ENCODE data around the gene RBBP8NL.

RBBP8NL gene

DNA sequence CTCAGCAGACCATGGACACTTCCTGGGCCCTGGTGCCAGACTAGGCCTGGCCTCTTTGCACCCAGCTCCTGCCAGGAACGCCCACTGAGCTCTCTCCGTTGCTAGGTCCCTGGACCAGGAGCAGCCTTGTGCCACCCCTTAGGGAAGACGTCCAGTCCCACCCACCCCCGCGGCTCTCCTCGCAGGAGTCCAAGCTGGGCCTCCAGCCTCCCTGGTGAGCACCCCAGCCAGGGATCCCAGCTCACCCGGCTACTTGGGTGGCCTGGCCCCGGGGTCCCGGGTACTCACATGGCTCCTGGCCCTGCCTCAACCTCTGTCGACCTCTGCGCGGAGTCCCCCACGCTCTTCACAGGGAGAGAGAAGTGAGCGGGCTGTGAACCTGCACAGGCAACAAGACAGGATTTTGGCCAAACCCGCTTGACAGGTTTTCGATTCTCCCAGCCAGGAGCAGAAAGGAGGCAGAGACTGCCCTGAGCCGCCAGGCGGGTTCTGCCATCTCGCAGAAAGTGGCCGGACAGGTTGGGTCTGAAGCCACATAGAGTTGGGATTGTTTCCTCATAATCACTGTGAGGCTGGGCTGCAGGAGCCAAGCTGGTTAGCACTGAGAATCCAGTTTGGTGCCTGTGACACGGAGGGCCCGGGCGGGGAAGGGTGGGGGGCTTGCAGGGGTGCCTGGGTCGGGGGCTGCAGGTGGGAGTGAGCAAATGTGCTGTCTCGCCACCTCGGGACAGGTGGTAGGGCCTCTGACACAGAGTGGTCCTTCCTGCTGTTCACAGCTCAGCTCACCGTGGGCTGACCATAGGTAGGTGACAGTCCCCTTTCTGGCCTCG, at the start of gene RBBP8NL:
Gene RBBP8NL (minus strand): TSS at position 368 of the 830 bp plus-strand sequence. CDS start 7,892 bp downstream, outside the sequence.
- no peak for DNase-seq (ENCODE audit: low spot score)

GRCh38 chr20:62476056-62476838, 48.9 kb upstream of the RBBP8NL start:
- no peak for DNase-seq (ENCODE audit: low spot score)

DNA sequence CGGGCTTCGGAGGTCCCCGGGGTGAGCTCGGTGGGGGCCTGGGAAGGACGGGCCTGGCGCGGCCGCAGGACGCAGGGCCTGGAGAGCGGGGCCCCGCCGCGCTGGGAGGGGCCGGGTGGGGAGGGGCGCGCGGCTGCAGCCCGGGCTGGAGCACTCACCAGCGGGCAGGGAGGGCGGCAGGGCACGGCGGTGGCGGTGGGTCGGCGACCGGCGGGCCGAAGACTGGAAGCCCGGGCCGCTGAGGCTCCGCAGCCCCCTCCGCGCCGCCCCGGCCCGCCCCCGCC, 48.4 kb upstream of the RBBP8NL start, which contains the start of gene GATA5:
Gene GATA5 (minus strand): TSS at position 224 of the 284 bp plus-strand sequence. CDS start 474 bp downstream, outside the sequence.
- DNase-seq (ENCODE audit: low spot score): no peak

GRCh38 chr20:62475027-62475771, 47.9 kb upstream of the RBBP8NL start:
- DNase-seq (ENCODE audit: low spot score): no peak

- DNase-seq (ENCODE audit: low spot score): no peak
These were observed 47.3 kb upstream of the RBBP8NL start for GRCh38 chr20:62474604-62475026.

GRCh38 chr20:62473717-62474603, 46.6 kb upstream of the RBBP8NL start:
- DNase-seq (ENCODE audit: low spot score): no peak

GRCh38 chr20:62472941-62473585, 45.7 kb upstream of the RBBP8NL start:
- no peak for DNase-seq (ENCODE audit: low spot score)

- no peak for DNase-seq (ENCODE audit: low spot score)
These were observed 45.0 kb upstream of the RBBP8NL start for GRCh38 chr20:62472138-62472940.

- no peak for DNase-seq (ENCODE audit: low spot score)
These were observed 43.1 kb upstream of the RBBP8NL start for GRCh38 chr20:62470459-62470858.

- DNase-seq (ENCODE audit: low spot score): no peak
These were observed 42.7 kb upstream of the RBBP8NL start for GRCh38 chr20:62470001-62470400.

GRCh38 chr20:62469352-62469751, 42.0 kb upstream of the RBBP8NL start:
- no peak for DNase-seq (ENCODE audit: low spot score)

DNA sequence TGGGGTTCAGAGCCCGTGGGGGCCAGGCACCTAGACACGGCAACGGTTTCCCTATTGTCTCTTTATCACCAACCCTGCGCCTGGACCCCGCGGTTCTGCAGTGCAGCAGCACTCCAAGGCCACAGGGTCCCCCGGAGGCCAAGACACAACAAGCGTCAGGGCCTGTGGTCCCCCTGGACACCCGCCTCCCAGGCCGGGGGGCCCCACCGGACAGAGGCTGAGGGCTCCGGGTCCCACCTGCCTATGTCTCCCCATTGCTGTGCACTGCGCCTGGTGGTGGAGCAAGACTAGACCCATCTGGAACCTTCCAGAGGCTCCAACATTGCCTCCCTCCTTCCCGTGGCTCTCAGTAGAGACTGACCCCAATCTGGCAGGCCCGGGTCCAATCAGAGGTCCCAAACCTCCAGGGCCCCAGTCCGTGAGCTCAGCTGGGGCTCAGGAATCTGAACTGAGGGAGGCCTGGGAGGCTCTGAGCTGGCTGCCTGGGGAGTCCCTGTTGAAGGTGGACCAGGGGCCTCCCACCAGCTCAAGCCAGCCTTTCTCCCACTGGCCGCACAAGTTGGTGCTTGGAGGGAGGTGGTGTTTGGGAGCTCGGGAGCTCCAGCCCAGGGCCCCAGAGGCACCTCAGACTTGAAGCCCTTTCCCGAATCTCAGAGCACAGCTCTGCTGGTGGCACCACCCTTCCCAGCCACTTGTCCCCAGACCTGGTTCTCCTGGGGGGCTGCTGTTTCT, 39.6 kb upstream of the RBBP8NL start:
- DNase-seq (ENCODE audit: low spot score): no peak

- no peak for DNase-seq (ENCODE audit: low spot score)
These were observed 38.9 kb upstream of the RBBP8NL start for GRCh38 chr20:62466072-62466760.

DNA sequence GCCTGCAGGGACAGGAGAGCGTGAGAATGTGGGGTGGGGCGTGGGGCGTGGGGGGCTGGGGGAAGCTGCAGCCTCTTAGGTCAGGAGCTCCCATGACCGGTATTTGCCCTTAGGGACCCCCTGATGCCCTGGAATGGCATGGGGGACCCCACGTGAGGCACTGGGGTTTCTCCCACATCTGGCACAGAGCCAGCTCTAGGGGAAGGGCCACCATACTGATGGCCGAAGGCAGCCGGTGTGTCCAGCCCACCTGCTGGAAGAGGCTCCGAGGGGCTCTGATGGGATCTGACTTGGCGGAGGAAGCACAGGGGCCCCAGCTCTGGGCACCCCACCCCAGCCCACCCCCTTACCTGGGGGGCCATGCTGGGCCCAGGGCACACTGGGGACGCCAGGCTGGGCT, 37.7 kb upstream of the RBBP8NL start:
- no peak for DNase-seq (ENCODE audit: low spot score)

DNA sequence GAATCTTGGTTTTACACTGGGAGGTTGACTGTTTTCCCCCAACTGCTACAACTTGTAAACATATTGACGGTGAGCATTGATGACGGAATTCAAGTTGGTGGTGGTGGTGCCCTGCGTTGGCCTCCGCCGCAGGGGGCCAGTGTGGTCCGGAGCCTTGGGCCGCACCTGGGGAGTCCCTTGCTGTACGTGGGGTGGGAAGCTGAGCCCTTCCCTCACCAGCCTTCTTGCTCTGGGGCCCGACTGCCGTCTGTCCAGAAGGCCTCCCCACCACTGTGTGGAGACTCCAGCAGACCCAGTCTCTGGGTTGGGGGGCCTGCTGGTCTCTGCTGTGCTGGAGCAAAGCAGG, 37.1 kb upstream of the RBBP8NL start:
- no peak for DNase-seq (ENCODE audit: low spot score)

DNA sequence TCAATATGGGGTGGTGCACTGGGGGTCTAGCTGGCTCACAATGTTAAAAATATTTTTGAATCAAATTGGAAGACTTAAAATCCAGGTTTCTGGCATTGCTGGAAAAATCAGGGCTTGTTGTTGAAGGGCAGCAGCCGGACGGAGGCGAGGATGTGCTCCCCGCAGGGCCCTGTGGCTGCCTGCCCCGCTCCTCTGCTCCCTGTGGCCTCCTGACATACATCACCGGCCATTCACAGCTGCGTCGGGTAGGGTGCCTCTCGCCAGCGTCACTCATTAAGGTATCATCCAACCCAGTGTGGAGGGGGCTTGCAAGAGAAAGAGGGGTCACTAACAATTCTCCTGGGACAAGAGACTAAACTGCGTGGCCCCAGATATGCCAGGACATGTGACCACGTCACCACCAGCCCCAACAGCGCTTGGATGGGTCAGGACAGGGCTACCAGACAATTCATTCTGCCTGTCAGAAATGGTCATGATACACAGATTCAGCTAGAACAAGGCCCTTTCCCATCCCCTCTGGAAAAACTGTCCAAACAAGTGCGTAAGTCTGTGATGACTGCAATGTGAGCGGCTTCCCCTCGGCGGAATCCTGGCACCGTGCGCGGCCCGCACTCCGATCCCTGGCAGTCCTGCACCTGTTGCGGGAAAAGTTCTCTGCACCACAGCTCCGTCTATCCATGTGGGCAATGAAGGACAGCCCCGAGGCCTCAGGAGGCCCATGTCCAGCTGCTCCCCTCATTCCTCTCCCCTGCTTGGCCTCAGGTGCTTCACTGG, 36.5 kb upstream of the RBBP8NL start:
- DNase-seq (ENCODE audit: low spot score): no peak

DNA sequence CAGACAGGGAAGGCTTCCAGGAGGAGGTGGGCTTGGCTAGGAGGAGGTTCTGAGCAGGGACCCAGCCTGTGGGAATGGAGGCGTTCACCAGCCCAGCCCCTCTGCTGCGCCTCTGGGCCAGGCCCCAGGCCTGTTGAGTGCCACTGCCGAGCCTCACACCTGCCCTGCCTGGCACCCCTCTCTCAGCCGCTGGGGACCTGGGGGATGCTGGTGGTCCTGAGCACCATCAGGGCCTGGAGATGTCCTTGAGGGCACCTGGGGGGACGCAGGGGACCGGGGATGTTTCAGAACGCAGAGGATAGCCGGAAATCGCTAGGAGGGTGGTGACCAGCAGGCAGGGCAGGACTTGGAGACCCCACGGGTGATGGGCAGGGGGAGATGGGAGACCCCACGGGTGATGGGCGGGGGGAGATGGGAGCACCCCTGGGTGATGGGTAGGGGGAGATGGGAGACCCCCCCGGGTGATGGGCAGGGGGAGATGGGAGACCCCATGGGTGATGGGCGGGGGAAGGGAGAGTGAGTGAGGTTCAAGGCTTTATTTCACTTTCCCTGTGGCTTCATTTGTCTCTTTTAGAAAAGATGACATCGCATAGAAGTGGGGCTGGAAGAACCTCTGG, 35.7 kb upstream of the RBBP8NL start:
- no peak for DNase-seq (ENCODE audit: low spot score)

DNA sequence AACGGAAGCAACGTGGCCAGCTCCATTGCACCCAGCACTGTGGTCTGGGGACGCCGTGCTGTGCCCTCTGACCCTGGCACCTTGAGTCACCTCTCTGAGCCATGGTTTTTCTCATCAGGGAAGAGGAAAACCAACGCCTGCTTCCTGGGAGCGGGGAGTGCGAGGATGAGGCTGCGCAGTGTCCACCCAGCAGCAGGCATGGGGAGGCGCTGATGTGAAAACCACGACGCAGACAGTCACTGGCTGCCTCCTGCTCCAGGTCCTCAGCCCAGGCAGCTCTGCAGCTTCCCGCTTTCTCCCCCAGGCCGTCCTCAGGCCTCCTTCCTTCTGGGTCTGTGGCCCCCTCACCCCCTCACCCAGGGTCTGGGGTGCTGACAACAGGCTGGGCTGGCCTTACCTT, 34.5 kb upstream of the RBBP8NL start:
- no peak for DNase-seq (ENCODE audit: low spot score)
